SIG-M5 treated with dmso at 0.1 percent for 504 hours (cell line): ENCODE measurements around the gene MTG1.
"Not testable (repeated sequence)": the region's sequence is repeated elsewhere in the genome, so short reads cannot be mapped to it uniquely, and the experiment has no call there.

Source experiments
- DNase-seq: peaks from one replicate; lab custom pipeline; 2025; ENCODE audit not compliant: unreplicated experiment; lab: John Stamatoyannopoulos, UW

MTG1 gene

DNA sequence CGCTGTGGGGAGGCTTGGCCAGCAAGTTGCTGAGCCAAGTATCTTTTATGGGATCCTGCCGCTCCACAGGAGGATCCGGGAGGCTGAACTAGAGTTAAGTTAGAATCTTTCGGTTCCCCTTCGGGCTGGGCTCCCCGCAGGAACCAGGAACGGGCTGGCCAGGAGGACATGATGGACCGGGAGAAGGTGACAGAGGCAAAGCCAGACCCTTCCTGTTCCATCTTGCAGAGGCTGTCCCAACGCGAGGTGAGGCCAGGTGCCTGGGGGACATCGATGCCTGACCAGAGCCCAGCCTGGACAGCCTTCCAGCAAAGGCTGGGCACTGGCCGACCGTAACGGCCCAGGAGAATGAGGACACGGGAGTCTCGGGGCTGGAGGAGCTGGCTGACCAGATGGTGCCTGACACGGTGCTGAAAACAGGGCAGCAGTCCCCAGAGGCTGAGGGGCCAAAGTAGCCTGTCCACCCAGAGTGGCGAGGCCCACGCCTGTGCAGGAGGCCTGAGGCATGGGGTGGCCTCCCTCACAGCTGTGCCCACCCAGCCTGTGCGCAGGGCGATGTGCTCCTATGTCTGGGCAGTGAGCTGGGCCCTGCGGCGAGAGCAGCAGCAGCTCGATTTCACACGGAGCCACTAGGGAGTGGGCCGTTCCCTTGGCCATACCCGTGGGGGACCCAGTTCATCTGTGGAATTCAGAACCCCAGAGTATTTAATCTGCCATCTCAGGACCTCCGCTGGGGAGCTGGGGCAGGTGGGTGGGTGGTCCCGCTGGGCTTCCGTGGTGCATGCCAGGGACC is 16.7 kb upstream of the MTG1 start:
- DNase-seq = no peak

DNA sequence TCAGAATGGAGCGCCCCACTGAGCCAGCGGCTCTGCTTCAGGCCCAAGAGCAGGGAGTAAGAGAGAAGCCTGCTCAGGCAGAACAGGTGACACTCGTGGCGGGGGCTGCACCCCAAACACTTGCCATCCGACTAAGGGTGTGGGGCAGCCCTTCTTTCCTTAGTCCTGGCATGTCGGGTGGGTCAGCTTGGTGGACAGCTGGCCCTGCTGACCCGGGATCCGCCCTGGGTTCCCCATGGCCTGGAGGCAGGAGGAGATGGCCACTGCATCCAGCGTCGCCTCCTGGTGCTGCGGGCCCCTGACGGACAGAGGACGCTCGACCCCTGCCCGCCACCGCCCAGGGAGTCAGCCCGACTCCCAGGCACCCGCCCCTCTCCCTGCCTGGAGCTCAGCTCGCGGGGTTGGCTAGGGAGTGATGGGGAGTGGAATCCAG is 16.1 kb upstream of the MTG1 start:
- DNase-seq = no peak

DNA sequence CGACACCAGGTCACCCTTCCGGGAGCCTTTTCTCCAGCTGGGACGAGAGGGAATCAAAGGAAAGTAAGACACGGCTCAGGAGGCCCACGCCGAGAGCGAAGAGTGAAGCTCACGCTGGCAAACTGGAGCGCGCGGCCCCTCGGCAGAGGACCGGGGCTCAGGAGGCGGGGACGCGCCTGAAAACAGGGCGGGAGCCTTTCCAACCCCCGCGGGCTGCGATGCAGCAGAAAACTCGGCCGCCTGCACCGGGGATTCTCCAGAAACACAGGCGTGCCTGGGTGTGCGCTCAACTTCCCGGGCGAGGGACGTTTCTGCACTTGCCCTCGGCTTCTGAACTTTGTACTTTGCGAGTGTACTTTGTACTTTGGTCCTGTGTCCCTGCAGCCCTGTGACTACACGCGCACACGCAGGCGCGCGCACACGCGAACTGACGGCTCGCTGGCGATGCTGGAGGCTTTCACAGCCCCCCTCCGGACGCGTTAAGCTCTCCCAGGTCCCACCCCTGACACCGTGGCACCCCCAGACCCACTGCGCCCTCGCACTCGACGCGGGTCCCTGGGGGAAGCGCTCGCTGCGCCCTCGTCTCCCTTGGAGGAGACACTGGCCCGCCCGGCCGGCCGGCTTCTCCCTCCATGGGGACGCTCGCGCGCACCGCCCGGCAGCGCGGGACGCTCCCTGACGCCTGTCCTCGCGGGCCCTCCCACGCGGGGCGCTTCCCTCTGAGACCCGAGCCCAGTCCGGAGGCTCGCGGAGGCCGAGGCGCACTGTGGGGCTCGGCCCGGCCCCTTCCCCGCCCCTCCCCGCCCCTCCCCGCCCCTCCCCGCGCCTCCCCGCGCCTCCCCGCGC is 15.5 kb upstream of the MTG1 start:
- peak; percentile 20 for DNase-seq

DNA sequence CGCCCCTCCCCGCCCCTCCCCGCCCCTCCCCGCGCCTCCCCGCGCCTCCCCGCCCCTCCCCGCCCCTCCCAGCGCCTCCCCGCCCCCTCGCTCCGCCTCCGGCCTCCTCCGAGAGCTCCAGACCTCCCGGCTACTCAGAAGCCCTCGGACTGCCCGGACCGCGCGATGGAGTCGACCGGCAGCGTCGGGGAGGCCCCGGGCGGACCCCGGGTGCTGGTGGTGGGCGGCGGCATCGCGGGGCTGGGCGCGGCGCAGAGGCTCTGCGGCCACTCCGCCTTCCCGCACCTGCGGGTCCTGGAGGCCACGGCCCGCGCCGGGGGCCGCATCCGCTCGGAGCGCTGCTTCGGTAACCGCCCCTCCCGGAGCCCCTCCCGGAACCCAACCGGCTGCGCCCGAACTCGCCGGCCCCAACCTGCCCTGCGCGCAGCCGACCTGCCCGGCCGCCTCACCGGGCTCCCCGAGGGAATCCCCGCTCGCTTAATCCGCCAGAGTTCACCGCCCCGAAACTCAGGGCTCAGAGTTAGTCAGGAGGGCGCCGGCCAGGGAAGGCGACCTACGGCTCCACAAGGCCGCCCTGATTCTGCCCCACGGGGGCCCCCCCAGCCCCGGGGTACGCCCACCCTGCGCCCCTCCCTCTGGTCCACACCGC is 14.7 kb upstream of the MTG1 start, which contains the start of gene PAOX:
Gene PAOX (plus strand): TSS at position 111 of the 649 bp plus-strand sequence. CDS start 55 bp downstream, at position 166.
- no peak for DNase-seq

DNA sequence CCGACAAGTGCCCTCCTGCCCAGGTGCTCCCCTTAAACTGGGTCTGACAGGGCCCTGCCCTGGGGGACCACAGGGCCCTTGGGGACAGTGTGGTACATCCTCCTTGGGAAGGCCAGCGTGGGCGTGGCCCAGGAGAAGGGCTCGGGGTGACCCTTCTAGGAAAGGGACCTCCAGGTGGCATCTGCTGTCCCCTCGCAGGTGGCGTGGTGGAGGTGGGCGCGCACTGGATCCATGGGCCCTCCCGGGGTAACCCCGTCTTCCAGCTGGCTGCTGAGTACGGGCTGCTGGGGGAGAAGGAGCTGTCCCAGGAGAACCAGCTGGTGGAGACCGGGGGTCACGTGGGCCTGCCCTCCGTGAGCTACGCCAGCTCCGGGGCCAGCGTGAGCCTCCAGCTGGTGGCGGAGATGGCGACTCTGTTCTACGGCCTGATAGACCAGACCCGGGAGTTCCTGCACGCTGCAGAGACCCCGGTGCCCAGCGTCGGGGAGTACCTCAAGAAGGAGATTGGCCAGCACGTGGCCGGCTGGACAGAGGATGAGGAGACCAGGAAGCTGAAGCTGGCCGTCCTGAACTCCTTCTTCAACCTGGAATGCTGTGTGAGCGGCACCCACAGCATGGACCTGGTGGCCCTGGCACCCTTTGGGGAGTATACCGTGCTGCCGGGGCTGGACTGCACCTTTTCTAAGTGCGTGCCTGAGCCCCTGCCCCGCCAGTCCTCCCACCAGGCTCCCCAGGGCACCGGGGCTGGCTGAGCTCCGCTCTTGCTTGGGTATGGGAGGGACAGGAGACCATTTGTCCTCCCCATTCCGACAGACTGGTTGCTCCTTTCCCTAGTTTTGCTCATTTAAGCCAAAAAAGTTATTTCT is 13.9 kb upstream of the MTG1 start:
- DNase-seq = no peak

DNA sequence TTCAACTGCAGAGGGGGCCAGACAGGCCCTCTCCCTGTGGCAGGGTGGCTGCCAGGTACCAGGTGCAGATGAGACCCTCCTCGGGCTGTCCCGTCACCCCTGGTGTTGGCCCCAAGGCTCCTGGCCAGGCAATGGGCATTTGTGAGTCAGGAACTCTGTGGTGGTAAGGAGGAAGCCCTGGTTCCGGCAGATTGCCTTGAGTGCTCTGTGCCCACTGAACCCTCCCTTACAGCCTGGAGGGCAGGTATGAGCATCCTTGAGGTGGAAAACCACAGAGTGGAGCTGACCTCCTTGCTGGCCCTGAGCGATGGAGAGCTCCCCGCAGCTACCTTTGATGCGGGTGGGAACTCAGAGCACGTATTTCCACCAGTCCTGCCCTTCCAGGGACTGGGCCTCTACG is 12.9 kb upstream of the MTG1 start:
- no peak for DNase-seq

DNA sequence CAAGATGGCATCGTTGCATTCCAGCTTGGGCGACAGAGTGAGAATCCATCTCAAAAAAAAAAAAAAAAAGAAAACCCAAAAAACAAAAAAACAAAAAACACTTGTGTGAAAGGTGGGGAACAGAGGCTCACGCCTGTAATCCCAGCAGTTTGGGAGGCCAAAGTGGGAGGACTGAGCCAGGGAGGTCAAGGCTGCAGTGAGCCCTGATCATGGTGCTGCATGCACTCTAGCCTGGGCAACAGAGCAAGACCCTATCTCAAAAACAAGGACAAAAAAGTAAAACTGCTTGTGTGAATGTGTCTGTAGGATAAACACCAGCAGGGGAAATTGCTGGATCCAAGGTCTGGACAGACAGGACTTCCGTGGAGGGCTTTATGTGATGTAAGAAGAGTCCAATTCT is 10.4 kb upstream of the MTG1 start:
- DNase-seq = no peak

DNA sequence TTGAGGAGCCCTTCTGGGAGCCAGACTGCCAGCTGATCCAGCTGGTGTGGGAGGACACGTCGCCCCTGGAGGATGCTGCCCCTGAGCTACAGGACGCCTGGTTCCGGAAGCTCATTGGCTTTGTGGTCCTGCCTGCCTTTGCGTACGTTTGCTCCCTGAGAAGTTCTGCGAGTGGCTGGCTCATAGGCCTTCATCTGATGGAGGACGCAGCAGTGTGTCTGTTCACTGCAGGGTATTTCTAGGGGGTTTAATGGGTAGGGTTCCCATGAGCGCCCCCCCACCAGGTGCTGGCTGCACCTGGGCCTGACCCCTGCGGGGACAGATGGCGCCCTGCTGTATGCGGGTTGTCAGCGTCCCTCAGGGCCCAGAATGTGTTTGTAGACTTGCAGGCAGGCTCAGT is 9.9 kb upstream of the MTG1 start:
- DNase-seq = no peak

DNA sequence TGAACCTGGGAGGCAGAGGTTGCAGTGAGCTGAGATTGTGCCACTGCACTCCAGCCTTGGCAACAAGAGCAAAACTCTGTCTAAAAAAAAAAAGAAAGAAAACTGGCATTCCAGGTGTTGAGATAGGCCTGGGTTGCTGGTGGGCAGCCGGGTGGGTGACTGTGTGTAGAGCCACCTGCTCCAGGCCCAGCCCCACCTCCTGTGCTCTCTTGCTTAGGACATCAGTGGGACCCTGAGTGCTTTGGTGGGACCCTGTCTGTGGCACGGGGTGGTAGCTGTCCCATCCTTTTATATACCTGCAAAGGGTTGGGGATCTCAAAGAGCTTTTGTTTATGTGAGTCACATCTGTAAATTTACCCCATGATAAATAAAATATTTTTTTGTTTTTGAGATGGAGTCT is 8.7 kb upstream of the MTG1 start:
- DNase-seq = no peak

DNA sequence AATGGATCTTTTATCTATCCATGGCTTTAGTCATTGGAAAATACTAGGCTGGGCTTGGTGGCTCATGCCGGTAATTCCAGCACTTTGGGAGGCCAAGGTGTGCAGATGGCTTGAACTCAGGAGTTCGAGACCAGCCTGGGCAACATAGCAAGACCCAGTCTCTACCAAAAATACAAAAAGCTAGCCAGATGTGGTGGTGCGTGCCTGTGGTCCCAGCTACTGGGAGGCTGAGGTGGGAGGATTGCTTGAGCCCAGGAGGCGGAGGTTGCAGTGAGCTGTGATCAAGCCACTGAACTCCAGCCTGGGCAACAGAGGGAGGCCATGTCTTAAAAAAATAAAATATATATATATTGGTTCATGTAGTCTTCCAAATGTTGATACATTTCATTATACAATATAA is 7.0 kb upstream of the MTG1 start:
- DNase-seq = not testable (repeated sequence)

DNA sequence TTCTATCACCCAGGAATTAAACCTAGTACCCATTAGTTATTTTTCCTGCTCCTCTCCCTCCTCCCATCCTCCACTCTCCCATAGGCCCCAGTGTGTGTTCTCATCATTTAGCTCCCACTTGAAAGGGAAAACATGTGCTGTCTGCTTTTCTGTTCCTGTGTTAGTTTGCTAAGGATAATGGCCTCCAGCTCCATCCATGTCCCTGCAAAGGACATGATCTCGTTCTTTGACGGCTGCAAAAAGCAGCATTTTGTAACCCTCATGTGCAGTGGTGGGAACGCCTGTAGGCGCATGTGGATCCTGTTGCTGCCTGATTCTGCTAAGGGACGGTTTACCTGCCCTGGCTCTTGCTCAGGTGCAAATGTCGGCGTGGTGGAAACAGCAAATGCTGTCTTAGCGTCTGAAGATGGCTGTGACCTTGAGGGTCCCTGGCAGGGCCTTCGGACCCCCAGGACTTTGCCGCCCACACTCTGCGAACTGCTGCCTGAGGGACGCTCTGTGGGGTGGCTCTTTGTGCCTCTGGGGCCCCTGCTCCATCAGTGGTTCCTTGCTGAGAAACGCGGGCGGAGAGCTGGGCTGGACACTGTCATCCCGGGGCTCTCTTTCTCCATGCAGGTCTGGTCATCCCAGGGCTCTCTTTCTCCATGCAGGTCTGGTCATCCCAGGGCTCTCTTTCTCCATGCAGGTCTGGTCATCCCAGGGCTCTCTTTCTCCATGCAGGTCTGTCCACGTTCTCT is 5.6 kb upstream of the MTG1 start:
- DNase-seq = peak; percentile 25

DNA sequence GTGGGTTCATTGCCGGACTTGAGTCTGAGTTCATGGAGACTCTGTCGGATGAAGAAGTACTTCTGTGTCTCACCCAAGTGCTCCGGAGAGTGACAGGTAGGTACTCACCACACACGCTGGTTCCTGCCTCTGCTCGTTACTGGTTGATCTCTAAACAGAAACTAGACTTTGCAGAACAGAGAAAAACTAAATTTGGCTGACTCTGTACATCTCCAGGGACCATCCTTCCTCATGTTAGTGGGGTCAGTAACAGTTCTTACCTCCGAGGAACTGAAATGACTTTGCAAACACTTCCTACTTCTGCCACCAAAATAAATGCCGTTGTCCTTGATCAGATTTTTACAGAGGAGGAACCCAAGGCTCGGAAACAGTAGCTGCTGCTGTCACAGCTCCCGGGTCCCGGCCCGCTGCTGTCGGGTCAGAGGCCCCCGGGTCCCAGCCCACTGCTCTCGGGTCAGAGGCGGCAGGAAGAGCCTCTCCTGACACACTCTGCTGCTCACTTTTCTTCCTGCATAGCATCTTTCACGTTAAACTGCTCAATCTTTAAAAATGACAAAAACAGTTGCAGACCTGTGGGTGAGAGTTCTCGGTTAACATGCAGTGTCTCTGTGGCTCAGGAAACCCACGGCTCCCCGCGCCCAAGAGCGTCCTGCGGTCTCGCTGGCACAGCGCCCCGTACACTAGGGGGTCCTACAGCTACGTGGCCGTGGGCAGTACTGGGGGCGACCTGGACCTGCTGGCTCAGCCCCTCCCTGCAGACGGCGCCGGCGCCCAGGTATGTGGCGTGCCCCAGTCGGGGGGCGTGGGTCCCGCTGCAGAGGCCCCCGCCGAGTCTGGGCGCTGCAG is 4.8 kb upstream of the MTG1 start:
- peak; percentile 70 for DNase-seq

DNA sequence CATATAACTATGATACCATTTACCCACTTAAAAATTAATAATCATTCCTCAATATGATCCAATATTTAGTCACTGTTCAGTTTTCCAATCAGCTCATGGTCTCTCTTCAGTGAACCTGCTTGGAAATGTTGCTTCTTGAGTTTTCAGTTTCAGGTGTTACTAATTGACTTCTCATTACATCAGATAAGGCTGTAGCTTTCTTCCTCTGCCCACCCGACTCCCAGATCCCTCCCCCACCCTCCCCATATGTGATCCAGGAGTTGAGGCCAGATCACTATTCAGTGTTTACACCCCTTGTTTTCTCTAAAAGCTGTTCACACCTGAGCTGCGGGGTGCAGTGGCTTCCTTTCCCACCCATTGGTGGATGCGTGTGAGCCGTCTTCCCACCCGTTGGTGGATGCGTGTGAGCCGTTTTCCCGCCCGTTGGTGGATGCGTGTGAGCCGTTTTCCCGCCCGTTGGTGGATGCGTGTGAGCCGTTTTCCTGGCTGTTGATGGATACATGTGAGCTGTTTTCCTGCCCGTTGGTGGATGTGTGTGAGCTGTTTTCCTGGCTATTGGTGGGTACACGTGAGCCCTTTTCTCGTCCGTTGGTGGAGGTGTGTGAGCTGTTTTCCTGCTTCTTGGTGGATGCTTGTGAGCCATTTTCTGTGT is 3.2 kb upstream of the MTG1 start:
- no peak for DNase-seq

DNA sequence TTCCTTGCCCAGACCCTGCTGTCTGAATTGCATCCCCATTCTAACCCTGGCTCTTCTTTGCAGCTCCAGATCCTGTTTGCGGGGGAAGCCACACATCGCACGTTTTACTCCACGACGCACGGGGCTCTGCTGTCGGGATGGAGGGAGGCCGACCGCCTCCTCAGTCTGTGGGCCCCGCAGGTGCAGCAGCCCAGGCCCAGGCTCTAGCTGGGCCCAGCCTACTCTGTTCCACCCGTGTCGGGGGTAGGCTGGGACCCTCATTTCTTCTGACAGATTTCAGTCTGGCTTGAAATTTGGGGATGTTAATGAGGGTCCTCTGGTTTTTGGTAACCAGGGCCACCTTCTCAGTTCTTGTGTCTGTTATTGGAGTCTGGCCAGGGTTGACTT is 2.7 kb upstream of the MTG1 start:
- DNase-seq = no peak

DNA sequence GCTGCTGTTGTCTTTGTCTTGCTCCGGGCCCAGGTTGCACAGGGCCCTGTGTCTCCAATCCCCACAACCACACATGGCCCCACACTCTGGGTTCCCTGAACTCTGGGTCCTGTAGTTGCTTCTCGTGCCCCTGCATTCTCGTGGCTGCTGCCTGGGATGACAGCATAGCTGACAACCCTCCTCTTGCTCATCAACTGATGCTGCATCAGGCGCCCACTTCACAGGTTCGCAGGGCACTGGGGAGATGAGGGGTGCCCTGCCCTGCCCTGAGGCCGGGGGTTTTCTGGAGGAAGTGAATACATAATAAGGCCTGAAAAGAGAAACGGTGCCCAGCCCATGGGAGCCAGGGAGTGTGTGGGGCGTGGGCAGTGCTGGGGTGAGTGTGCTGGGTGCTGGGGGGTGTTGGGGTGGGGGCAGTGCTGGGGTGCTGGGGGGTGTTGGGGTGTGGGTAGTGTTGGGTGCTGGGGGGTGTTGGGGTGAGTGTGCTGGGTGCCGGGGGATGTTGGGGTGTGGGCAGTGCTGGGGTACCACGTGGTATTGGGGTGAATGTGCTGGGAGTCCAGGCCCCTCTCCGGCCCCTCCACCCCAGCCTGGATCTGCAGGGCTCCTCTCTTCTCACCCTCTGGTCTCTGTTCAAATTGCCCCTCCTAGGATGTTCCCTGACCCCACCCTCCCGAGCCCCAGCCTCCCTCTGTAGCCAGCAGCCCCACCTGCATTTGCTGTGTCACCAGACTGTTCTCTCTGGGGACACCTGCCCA is 2.0 kb upstream of the MTG1 start:
- no peak for DNase-seq

DNA sequence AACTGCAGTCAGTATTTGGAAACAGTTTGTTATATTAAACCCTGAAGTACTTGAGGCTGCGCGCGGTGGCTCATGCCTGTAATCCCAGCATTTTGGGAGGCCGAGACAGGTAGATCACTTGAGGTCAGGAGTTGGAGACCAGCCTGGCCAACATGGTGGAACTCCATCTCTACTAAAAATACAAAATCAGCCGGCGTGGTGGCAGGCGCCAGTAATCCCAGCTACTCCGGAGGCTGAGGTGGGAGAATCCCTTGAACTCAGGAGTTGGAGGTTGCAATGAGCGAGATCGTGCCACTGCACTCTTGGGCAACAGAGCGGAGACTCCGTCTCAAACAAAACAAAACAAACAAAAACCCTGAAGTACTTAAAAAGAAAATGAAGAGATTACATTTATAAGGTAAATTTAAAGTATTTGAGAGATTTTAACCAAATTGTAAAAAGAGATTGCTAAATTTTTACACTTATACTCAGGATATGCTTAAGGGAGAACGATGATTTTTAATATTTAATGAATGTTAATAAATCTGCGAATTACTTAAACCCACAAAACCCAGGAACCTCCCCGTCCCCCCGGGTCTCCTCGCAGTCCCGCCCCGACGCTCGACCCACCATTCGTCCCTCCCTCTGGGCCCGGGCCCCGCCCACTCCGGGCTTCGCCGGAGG is 425 bp upstream of the MTG1 start:
- no peak for DNase-seq

DNA sequence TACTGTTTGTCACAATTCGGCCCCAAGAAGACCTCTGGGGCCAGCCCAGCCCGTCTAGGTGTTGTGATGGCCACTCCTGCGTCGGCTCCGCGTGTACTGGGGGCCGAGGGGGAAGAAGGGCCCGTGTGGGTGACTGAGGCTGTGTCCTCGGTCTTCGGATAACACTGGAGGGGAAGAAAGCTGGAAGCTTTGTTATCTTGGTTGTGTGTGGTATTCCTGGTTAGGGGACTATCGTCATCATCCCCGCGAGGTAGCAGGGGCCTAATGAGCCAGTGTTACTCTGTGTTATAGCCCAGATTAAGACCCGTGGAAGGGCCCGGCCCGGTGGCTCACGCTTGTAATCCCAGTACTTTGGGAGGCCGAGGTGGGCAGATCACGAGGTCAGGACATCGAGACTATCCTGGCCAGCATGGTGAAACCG is 854 bp downstream of the MTG1 start:
- no peak for DNase-seq
